GM19023 (cell line): ENCODE results near the gene PLCB4.

ENCODE experiments used
- ATAC-seq: cut with Tn5 transposase; IDR thresholded peaks from one replicate; pipeline ENCODE4 v1.9.1; 2021; ENCODE audit warnings: mild to moderate bottlenecking, moderate library complexity; ENCODE audit not compliant: unreplicated experiment

PLCB4 gene

GRCh38 chr20:9389346-9389745 is 320.5 kb downstream of the PLCB4 start:
- no peak for ATAC-seq

GRCh38 chr20:9390441-9390840 is 321.6 kb downstream of the PLCB4 start:
- no peak for ATAC-seq

GRCh38 chr20:9392892-9393857 is 324.3 kb downstream of the PLCB4 start:
- ATAC-seq, result no peak

- no peak for ATAC-seq
Measured at GRCh38 chr20:9395971-9396370, 327.1 kb downstream of the PLCB4 start.

- peak; percentile 83 for ATAC-seq
Measured at GRCh38 chr20:9397928-9398327, 329.0 kb downstream of the PLCB4 start.

GRCh38 chr20:9398882-9399281 is 330.0 kb downstream of the PLCB4 start:
- no peak for ATAC-seq

- no peak for ATAC-seq
Measured at GRCh38 chr20:9399322-9399721, 330.4 kb downstream of the PLCB4 start.

GRCh38 chr20:9400171-9401025 is 331.5 kb downstream of the PLCB4 start:
- no peak for ATAC-seq

- ATAC-seq, result no peak
Measured at GRCh38 chr20:9401371-9401770, 332.5 kb downstream of the PLCB4 start.

GRCh38 chr20:9402141-9402540 is 333.3 kb downstream of the PLCB4 start:
- no peak for ATAC-seq

GRCh38 chr20:9402546-9402945 is 333.7 kb downstream of the PLCB4 start:
- ATAC-seq, result no peak

GRCh38 chr20:9403448-9403847 is 334.6 kb downstream of the PLCB4 start:
- ATAC-seq, result no peak

- ATAC-seq, result peak; percentile 72
Measured at GRCh38 chr20:9407805-9408421, 339.0 kb downstream of the PLCB4 start.

GRCh38 chr20:9408422-9409300 is 339.8 kb downstream of the PLCB4 start:
- ATAC-seq, result no peak

GRCh38 chr20:9409352-9409751 is 340.5 kb downstream of the PLCB4 start:
- no peak for ATAC-seq

- no peak for ATAC-seq
Measured at GRCh38 chr20:9409981-9410380, 341.1 kb downstream of the PLCB4 start.

GRCh38 chr20:9411833-9412232 is 342.9 kb downstream of the PLCB4 start:
- ATAC-seq, result no peak

- peak; percentile 79 for ATAC-seq
Measured at GRCh38 chr20:9412309-9412708, 343.4 kb downstream of the PLCB4 start.

GRCh38 chr20:9413001-9413400 is 344.1 kb downstream of the PLCB4 start:
- ATAC-seq, result no peak

GRCh38 chr20:9415426-9415825 is 346.5 kb downstream of the PLCB4 start:
- ATAC-seq, result no peak
